NT2/D1 (cell line): ENCODE data around the gene SLC19A1.

Experiments
- YY1 ChIP-seq: IDR thresholded peaks from 2 replicates; pipeline ENCODE4 v1.6.1; 2011; ENCODE audit not compliant: insufficient read length, insufficient read depth
- ZNF274 ChIP-seq: IDR thresholded peaks from 2 replicates; pipeline ENCODE4 v1.6.1; 2011; ENCODE audit warnings: mild to moderate bottlenecking, low read depth, low read length

DNA sequence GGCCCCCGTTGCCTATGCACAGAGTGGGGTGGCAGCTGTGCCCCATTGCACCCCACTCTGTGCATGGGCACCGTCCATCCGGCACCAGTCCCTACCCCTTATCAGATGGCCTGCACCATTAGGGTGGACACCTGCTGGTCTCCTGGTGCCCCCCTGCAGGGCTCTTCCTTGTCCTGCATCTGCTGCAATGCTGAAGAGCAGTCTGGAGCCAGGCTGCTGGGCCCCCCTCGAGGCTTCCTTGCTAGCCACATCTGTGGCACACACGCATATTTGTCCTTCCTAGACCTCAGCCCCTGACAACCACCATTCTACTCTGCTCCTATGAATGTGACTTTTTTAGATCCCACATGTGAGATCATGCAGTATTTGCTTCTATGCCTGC is 80.9 kb downstream of the SLC19A1 start:
- TF ChIP-seq YY1 (no peak), ZNF274 (no peak)
